GM12891 (cell line): ENCODE measurements around the gene HYPK.

Source experiments
- PAX5 ChIP-seq: IDR thresholded peaks from 2 replicates; pipeline ENCODE4 v1.6.1; 2011; ENCODE audit warnings: low read length, moderate library complexity, mild to moderate bottlenecking; ENCODE audit not compliant: insufficient read depth, severe bottlenecking
- POLR2A ChIP-seq: IDR thresholded peaks from 2 replicates; pipeline ENCODE4 v1.6.1; 2011; ENCODE audit warnings: low read depth, low read length, control low read depth
- POLR2AphosphoS5 ChIP-seq: IDR thresholded peaks from 2 replicates; pipeline ENCODE4 v1.6.1; 2011; ENCODE audit warnings: low read depth, low read length, control low read depth
- TAF1 ChIP-seq: IDR thresholded peaks from 2 replicates; pipeline ENCODE4 v1.6.1; 2011; ENCODE audit warnings: low read depth, low read length, control low read depth

DNA sequence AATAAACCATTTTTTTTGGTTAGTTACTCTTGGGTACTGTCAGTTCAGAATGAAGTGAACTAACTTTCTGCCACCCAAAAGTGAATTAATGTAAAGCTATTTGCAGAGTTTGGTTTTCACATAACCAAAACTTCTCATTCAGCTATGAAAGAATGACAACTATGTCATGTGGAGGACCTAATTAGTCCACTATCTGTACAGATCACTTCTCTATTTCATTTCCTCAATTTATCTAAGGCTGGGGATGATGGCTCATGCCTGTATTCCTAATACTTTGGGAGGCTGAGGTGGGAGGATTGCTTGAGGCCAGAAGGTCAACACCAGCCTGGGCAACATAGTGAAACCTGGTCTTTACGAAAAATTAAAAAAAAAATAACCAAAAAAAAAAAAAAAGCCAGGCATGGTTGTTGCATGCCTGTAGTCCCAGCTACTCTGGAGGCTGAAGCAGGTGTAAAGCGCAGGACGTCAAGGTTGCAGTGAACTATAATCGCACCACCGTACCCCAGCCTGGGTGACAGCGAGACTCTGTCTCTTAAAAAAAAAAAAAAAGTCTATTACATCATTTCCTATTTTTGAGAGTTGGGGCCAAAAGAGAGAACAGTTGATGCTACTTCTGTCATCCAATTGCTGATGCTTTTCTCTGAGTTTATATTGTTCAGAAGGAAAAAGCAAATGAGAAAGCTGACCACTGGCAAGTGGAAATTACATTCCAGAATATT is 8.7 kb downstream of the HYPK start:
- TF ChIP-seq POLR2A (no peak), POLR2AphosphoS5 (no peak), TAF1 (no peak), PAX5 (no peak)
